A204.1 (cell line): ENCODE results near the gene GALNS.

ENCODE experiments used
- FAIRE-seq: peaks from 2 replicates; lab custom pipeline; 2012; peaks lifted over from hg19 to GRCh38; lab: Jason Lieb, UNC

The GALNS gene

GRCh38 chr16:88876942-88877526, 20.3 kb upstream of the GALNS start:
- no peak for FAIRE-seq

GRCh38 chr16:88875703-88876234, 19.0 kb upstream of the GALNS start:
- FAIRE-seq = no peak

GRCh38 chr16:88874938-88875599, 18.3 kb upstream of the GALNS start:
- FAIRE-seq = no peak

- no peak for FAIRE-seq
Observed at GRCh38 chr16:88872650-88873331, 16.0 kb upstream of the GALNS start.

GRCh38 chr16:88871730-88872416, 15.1 kb upstream of the GALNS start:
- no peak for FAIRE-seq

GRCh38 chr16:88871349-88871702, 14.6 kb upstream of the GALNS start:
- no peak for FAIRE-seq

- no peak for FAIRE-seq
Observed at GRCh38 chr16:88870608-88871348, 14.0 kb upstream of the GALNS start.

- no peak for FAIRE-seq
Observed at GRCh38 chr16:88869673-88869980, 12.9 kb upstream of the GALNS start.

GRCh38 chr16:88868974-88869672, 12.4 kb upstream of the GALNS start:
- FAIRE-seq = no peak

GRCh38 chr16:88867581-88868246, 11.0 kb upstream of the GALNS start:
- no peak for FAIRE-seq

GRCh38 chr16:88866151-88866920, 9.6 kb upstream of the GALNS start, which contains the start of gene PABPN1L:
TSS of gene PABPN1L (minus strand) at chr16:88866660. CDS start at chr16:88866606, 54 bp downstream.
- FAIRE-seq = no peak

- no peak for FAIRE-seq
Observed at GRCh38 chr16:88865742-88866141, 9.0 kb upstream of the GALNS start.

- no peak for FAIRE-seq
Observed at GRCh38 chr16:88865310-88865709, 8.6 kb upstream of the GALNS start.

- FAIRE-seq = no peak
Observed at GRCh38 chr16:88864521-88864920, 7.8 kb upstream of the GALNS start.

- FAIRE-seq = no peak
Observed at GRCh38 chr16:88864099-88864498, 7.4 kb upstream of the GALNS start.

GRCh38 chr16:88863426-88863825, 6.7 kb upstream of the GALNS start:
- FAIRE-seq = no peak

GRCh38 chr16:88862968-88863367, 6.2 kb upstream of the GALNS start:
- no peak for FAIRE-seq

- FAIRE-seq = no peak
Observed at GRCh38 chr16:88861359-88861758, 4.6 kb upstream of the GALNS start.

- FAIRE-seq = no peak
Observed at GRCh38 chr16:88859381-88860091, 2.8 kb upstream of the GALNS start.
